Liver (tissue), 9 donors: ENCODE data around the gene TBC1D3B. TPM values are rescaled to one million over a fixed set of nuclear protein-coding genes. Genes with fewer than 3 reads are reported as not detected.
A peak's percentile ranks its signal among the peaks of the same experiment; 100 is the strongest.
"Not testable (repeated sequence)": the region's sequence is repeated elsewhere in the genome, so short reads cannot be mapped to it uniquely, and the experiment has no call there.

Experiments used
- DNase-seq: peaks from one replicate; pipeline ENCODE4 v3.0.0-alpha.2; 2017; ENCODE audit warnings: low spot score
- H3K27ac ChIP-seq, 2 donors: one replicate each; pipeline ENCODE4 v1.7.0; 2013; ENCODE audit warnings: inconsistent platforms in 2 of 2, low read length in 2 of 2, control low read depth in 1 of 2, low read depth in 1 of 2, mild to moderate bottlenecking in 1 of 2
- H3K27me3 ChIP-seq, 4 donors: one replicate each; pipeline versions ENCODE4 v1.6.1 to v1.7.0; 2013; ENCODE audit warnings: low read length in 3 of 4, inconsistent platforms in 1 of 4, mild to moderate bottlenecking in 1 of 4, moderate library complexity in 1 of 4; ENCODE audit not compliant: control insufficient read depth in 4 of 4, insufficient read depth in 4 of 4
- H3K36me3 ChIP-seq, 4 donors: one replicate each; pipeline versions ENCODE4 v1.6.1 to v1.7.0; 2013; ENCODE audit warnings: low read length in 3 of 4, mild to moderate bottlenecking in 3 of 4, low read depth in 1 of 4, moderate library complexity in 1 of 4; ENCODE audit not compliant: control insufficient read depth in 4 of 4, insufficient read depth in 3 of 4
- H3K4me1 ChIP-seq, 4 donors: one replicate each; pipeline versions ENCODE4 v1.6.1 to v1.7.0; 2013; ENCODE audit warnings: low read length in 3 of 4, mild to moderate bottlenecking in 3 of 4, moderate library complexity in 1 of 4; ENCODE audit not compliant: control insufficient read depth in 4 of 4, insufficient read depth in 4 of 4
- H3K4me3 ChIP-seq, 3 donors: one replicate each; pipeline versions ENCODE4 v1.6.1 to v1.7.0; 2013; ENCODE audit warnings: low read length in 3 of 3, control low read depth in 1 of 3, low read depth in 1 of 3, mild to moderate bottlenecking in 1 of 3
- H3K9ac ChIP-seq, 2 donors: one replicate each; pipeline ENCODE4 v1.7.0; 2013; ENCODE audit warnings: low read length in 2 of 2, mild to moderate bottlenecking in 2 of 2, moderate library complexity in 2 of 2, control low read depth in 1 of 2, low read depth in 1 of 2
- H3K9me3 ChIP-seq, 4 donors: one replicate each; pipeline versions ENCODE4 v1.6.1 to v1.7.0; 2013; ENCODE audit warnings: low read length in 3 of 4; ENCODE audit not compliant: control insufficient read depth in 4 of 4
- EGR1 ChIP-seq, 2 donors: IDR thresholded peaks; 2 replicates each; pipeline ENCODE4 v1.6.1; 2016 to 2018; ENCODE audit warnings: antibody characterized with exemption in 2 of 2, low read depth in 2 of 2
- FOXA1 ChIP-seq: IDR thresholded peaks from 2 replicates; pipeline ENCODE4 v1.6.1; 2016; ENCODE audit warnings: antibody characterized with exemption
- HNF4G ChIP-seq: IDR thresholded peaks from 2 replicates; pipeline ENCODE4 v1.6.1; 2016; ENCODE audit warnings: antibody characterized with exemption
- NR2F2 ChIP-seq: IDR thresholded peaks from 2 replicates; pipeline ENCODE4 v1.6.1; 2016; ENCODE audit warnings: antibody characterized with exemption
- YY1 ChIP-seq: IDR thresholded peaks from 2 replicates; pipeline ENCODE4 v1.6.1; 2016; ENCODE audit warnings: antibody characterized with exemption, mild to moderate bottlenecking
- WGBS: extraction: QIAGEN DNeasy Blood & Tissue Kit; methylation state at CpG from one replicate; pipeline ENCODE4 v1.1.7; 2013; 5-methylcytosine and 5-hydroxymethylcytosine counted together
- polyA plus RNA-seq, 2 donors: library from polyadenylated mRNA; stranded (reverse) in 1 of 2; unstranded in 1 of 2; fragments of 200-250 nt in 1 of 2; fragments of >200 nt in 1 of 2; fragmentation: Nextera tagmentation in 1 of 2; extraction: Ambion mirVana in 1 of 2; gene quantifications; one replicate each; pipeline versions ENCODE4 v1.2.1 to v1.2.3, GENCODE V29; 2013 to 2015
- total RNA-seq, 2 donors: library from RNA; depleted of rRNA; stranded (reverse); fragments of >200 nt; gene quantifications; one replicate each; pipeline ENCODE4 v1.2.3, GENCODE V29; 2014
- TF ChIP-seq, protein P1 (sequence below): fragments of 150-350 bp; IDR thresholded peaks from 2 replicates; pipeline ENCODE4 v1.5.1; 2017; ENCODE audit warnings: improper control_type of control experiment, low read depth, low read length; ENCODE audit not compliant: missing input control
- TF ChIP-seq, protein P2 (sequence below): IDR thresholded peaks from 2 replicates; pipeline ENCODE4 v1.6.1; 2016; ENCODE audit warnings: antibody characterized with exemption, mild to moderate bottlenecking
- TF ChIP-seq, protein P3 (sequence below): IDR thresholded peaks from 2 replicates; pipeline ENCODE4 v1.6.1; 2016; ENCODE audit warnings: antibody characterized with exemption
- donor health status: healthy.
- donor health status: healthy.
- donor health status: healthy.
- donor health status: healthy.
- donor health status: healthy.

The TBC1D3B gene
- total and polyA plus RNA-seq, 4 donors = 0.42 to 1.8 (median 0.61) TPM

DNA sequence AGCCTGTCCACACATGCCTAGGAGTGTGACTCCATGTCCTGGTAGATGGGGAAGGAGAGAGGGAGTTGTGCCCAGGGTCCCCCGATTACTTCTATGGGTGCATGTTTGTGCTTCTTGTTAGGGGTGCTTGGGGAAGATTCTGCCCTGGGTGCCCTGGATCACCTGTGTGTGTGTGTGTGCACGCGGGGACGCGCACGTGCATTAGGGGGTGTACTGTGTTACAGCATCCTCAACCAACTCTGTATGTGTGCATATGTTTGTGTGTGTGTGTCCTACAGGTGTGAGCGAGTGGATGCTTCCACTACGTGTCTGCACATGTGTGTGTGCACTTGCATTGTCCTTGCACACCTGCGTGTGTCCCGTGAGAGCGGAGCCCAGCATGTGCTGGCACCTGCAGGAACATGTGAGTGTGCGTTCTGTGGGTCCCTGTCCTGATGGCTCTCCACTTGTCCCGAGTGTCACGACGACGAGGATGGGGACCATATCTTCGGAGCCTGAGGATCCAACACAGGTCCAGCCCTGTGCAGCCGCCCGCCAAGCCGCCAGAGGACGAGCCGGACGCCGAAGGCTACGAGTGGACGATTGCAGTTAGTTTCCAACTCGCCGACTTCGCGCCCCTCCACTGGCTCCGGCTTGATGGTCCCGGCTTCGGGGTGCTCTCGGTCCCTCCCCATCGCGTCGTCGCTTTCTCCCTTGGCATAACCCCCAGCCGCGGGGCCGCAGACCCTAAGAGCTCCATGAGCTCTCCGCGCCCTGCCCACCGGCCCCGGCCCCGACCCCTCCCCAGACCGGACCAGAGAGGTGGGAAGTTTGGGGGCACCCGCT lies 6.0 kb upstream of the TBC1D3B start:
- Histone ChIP-seq H3K9ac (peak overlapping the region in 1 of 2 donors; percentile 50), H3K36me3 (no peaks in the 10 kb centered on the region), H3K27ac (peak overlapping the region; percentile 66 to 71), H3K9me3 (no peaks in the 10 kb centered on the region), H3K4me1 (peaks cover 7 to 17% (median 11%) of the 10 kb centered on the region in 4 donors), H3K4me3 (peak overlapping the region; percentile 1 to 90 (median 53)), H3K27me3 (no peaks in the 10 kb centered on the region)
- no peak for TF ChIP-seq HNF4G
- TF ChIP-seq, protein P1, sequence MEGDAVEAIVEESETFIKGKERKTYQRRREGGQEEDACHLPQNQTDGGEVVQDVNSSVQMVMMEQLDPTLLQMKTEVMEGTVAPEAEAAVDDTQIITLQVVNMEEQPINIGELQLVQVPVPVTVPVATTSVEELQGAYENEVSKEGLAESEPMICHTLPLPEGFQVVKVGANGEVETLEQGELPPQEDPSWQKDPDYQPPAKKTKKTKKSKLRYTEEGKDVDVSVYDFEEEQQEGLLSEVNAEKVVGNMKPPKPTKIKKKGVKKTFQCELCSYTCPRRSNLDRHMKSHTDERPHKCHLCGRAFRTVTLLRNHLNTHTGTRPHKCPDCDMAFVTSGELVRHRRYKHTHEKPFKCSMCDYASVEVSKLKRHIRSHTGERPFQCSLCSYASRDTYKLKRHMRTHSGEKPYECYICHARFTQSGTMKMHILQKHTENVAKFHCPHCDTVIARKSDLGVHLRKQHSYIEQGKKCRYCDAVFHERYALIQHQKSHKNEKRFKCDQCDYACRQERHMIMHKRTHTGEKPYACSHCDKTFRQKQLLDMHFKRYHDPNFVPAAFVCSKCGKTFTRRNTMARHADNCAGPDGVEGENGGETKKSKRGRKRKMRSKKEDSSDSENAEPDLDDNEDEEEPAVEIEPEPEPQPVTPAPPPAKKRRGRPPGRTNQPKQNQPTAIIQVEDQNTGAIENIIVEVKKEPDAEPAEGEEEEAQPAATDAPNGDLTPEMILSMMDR = peak; percentile 1
- DNase-seq = no peak
- 23% methylated on average over 48 of the region's 48 CpGs for WGBS

DNA sequence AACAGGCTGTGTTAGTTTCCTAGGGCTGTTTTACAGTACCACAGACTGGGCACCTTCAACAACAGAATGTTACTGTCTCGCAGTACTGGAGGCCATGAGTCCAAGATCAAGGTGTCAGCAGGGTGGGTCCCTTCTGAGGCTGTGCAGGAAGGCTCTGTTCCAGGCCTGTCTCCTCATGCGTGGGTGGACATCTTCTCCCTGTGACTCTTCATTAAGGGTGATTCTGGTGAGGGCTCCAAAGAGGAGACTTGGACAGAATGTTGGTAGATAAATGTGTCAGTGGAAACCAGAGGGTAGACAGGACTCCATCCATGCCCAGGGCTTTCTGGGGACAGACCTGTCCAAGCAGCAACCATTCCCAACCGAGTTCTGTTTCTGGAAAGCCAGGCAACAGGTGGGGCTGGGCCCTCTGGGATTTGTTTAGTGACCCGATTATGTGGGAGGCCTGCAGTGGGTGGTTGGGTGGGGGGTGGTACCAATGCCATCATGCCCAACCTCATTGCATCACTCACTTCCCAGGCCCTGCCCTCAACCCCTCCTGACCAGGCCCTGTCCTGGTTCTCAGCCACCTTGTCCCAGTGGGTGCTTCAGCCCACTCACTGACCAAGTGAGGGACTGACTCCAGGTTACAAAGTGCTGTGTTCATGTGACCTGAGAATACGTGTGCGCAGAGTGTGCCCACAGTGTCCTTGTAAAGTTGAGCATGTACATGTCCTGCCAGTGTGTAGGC lies 5.2 kb upstream of the TBC1D3B start:
- H3K9me3 ChIP-seq, H3K27me3 ChIP-seq, H3K9ac ChIP-seq, DNase-seq, H3K27ac ChIP-seq, H3K4me3 ChIP-seq, H3K36me3 ChIP-seq: not testable (repeated sequence)
- 92% methylated on average over 6 of the region's 6 CpGs for WGBS
- peaks cover 7 to 16% (median 9%) of the 10 kb centered on the region in 4 donors for H3K4me1 ChIP-seq

DNA sequence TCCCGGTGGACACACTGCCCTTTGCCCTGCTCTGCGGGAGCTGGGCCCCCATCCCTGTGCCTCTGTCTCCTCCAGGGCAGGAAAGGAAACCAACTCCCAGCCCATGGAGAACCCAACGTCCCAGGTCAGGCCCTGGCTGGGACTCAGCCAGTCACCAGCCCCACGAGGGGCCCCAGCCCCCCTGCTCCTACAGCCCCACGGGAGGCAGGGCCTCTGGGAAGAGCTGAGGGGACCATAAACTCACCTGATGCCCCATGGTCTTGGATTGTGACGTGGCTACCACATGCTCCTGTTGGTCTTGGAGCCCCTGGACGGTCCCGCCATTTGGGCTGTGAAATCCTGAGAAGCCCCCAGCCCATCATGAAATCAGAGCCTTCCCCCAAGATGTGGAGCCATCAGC lies 7.6 kb downstream of the TBC1D3B start:
- H3K27me3 ChIP-seq, H3K4me3 ChIP-seq, H3K9ac ChIP-seq, H3K9me3 ChIP-seq, H3K27ac ChIP-seq, H3K4me1 ChIP-seq, DNase-seq, H3K36me3 ChIP-seq: not testable (repeated sequence)
- 80% methylated on average over 6 of the region's 8 CpGs for WGBS

DNA sequence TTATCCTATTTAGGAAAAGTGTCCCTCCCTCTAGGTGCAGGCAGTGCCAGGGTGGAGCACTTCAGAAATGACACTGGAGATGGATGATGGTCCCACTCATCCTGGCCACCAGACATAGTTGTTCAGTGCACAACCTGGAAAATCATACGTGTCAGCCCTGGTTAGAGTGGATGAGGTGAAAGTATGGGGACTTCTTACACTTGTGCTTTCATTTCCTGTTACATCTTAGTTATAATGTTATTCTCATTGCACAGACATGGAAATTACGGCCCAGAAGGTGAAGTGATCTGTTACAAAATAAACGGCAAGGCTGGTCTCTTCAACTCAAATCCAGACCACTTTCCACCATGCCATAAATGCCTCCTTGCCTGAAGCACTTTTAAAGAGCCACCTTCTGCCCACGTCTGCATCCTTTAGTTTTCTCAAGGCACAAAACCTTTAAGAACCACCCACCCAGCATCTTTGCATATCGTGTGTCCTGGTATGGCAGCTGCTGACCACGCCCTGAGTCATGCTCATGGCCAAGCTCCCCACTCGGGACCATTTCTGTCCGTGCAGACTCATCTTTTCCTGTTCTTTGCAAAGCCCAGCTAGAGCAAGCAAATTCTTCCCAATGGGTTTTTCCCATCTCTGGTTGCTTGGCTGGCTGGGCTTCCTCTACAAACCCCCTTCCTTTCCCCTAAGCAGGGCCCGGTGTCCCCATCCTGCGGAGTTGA lies 22.4 kb downstream of the TBC1D3B start:
- no peaks in the 10 kb centered on the region for H3K36me3 ChIP-seq
- H3K4me1 ChIP-seq = no peaks in the 10 kb centered on the region
- no peak overlapping the region for H3K27ac ChIP-seq
- H3K4me3 ChIP-seq = no peak overlapping the region
- no peaks in the 10 kb centered on the region for H3K27me3 ChIP-seq
- WGBS = 82% methylated on average over 10 of the region's 10 CpGs
- H3K9me3 ChIP-seq = no peaks in the 10 kb centered on the region
- TF ChIP-seq NR2F2 (no peak), FOXA1 (no peak), YY1 (no peak), EGR1 (IDR thresholded peaks at IDR 0.05; ENCODE audit: low read depth in 2 of 2) (no peak)
- TF ChIP-seq, protein P2, sequence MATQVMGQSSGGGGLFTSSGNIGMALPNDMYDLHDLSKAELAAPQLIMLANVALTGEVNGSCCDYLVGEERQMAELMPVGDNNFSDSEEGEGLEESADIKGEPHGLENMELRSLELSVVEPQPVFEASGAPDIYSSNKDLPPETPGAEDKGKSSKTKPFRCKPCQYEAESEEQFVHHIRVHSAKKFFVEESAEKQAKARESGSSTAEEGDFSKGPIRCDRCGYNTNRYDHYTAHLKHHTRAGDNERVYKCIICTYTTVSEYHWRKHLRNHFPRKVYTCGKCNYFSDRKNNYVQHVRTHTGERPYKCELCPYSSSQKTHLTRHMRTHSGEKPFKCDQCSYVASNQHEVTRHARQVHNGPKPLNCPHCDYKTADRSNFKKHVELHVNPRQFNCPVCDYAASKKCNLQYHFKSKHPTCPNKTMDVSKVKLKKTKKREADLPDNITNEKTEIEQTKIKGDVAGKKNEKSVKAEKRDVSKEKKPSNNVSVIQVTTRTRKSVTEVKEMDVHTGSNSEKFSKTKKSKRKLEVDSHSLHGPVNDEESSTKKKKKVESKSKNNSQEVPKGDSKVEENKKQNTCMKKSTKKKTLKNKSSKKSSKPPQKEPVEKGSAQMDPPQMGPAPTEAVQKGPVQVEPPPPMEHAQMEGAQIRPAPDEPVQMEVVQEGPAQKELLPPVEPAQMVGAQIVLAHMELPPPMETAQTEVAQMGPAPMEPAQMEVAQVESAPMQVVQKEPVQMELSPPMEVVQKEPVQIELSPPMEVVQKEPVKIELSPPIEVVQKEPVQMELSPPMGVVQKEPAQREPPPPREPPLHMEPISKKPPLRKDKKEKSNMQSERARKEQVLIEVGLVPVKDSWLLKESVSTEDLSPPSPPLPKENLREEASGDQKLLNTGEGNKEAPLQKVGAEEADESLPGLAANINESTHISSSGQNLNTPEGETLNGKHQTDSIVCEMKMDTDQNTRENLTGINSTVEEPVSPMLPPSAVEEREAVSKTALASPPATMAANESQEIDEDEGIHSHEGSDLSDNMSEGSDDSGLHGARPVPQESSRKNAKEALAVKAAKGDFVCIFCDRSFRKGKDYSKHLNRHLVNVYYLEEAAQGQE = no peak
- TF ChIP-seq, protein P1 = no peak
- TF ChIP-seq, protein P3, sequence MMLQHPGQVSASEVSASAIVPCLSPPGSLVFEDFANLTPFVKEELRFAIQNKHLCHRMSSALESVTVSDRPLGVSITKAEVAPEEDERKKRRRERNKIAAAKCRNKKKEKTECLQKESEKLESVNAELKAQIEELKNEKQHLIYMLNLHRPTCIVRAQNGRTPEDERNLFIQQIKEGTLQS = no peak
- no peak for DNase-seq
- no peak overlapping the region for H3K9ac ChIP-seq
